Upper lobe of left lung (tissue), 6 donors: ENCODE results near the gene RNF2. TPM values are rescaled to one million over a fixed set of nuclear protein-coding genes. Genes with fewer than 3 reads are reported as not detected.
"Not testable (repeated sequence)": the region's sequence is repeated elsewhere in the genome, so short reads cannot be mapped to it uniquely, and the experiment has no call there.

ENCODE experiments used
- ATAC-seq, 2 donors: fragments of 200-7000 bp; cut with Tn5 transposase; one replicate each; pipeline ENCODE4 v1.9.1; 2022; ENCODE audit warnings: mild to moderate bottlenecking in 2 of 2, moderate library complexity in 2 of 2; ENCODE audit not compliant: low FRiP score in 2 of 2
- DNase-seq, 2 donors: peaks; one replicate each; pipeline ENCODE4 v3.0.0-alpha.2; 2019 to 2020
- H3K27ac ChIP-seq, 4 donors: fragments of 200-600 bp; sonication (generic); one replicate each; pipeline ENCODE4 v1.5.1; 2016 to 2019
- H3K27me3 ChIP-seq, 4 donors: fragments of 200-600 bp; sonication (generic); one replicate each; pipeline ENCODE4 v1.5.1; 2017 to 2019
- H3K36me3 ChIP-seq, 4 donors: fragments of 200-600 bp; sonication (generic); one replicate each; pipeline ENCODE4 v1.5.1; 2016 to 2019
- H3K4me1 ChIP-seq, 4 donors: fragments of 200-600 bp; sonication (generic); one replicate each; pipeline ENCODE4 v1.5.1; 2018 to 2019
- H3K4me3 ChIP-seq, 4 donors: fragments of 200-600 bp; sonication (generic); one replicate each; pipeline ENCODE4 v1.5.1; 2017 to 2019; ENCODE audit warnings: mild to moderate bottlenecking in 2 of 4, moderate library complexity in 1 of 4
- H3K9me3 ChIP-seq, 4 donors: fragments of 200-600 bp; sonication (generic); one replicate each; pipeline ENCODE4 v1.5.1; 2018 to 2019
- EP300 ChIP-seq, 4 donors: sonication (generic); formaldehyde crosslinking; IDR thresholded peaks; one replicate each; pipeline ENCODE4 v1.5.1; 2017; ENCODE audit warnings: antibody characterized with exemption in 4 of 4, control low read depth in 2 of 4
- POLR2A ChIP-seq, 4 donors: fragments of 450-650 bp; IDR thresholded peaks; one replicate each; pipeline ENCODE4 v1.5.1; 2016 to 2017; ENCODE audit warnings: antibody characterized with exemption in 4 of 4, mild to moderate bottlenecking in 2 of 4
- POLR2AphosphoS5 ChIP-seq, 2 donors: sonication (generic); formaldehyde crosslinking; IDR thresholded peaks; one replicate each; pipeline ENCODE4 v1.5.1; 2017; ENCODE audit warnings: antibody characterized with exemption in 2 of 2
- WGBS, 2 donors: methylation state at CpG; one replicate each; pipeline ENCODE4 v1.1.5; 2017 to 2018; 5-methylcytosine and 5-hydroxymethylcytosine counted together
- total RNA-seq, 6 donors: library from RNA; depleted of rRNA in 4 of 6; stranded (reverse); fragments of >200 nt in 4 of 6; gene quantifications; one replicate each; pipeline versions ENCODE4 v1.1.0 to v1.2.1, GENCODE V29; 2016 to 2021
- TF ChIP-seq, protein P1 (sequence below), 6 experiments: fragments of 450-650 bp in 4 of 6; fragments of 200-600 bp in 2 of 6; sonication (generic) in 2 of 6; IDR thresholded peaks; one replicate each; pipeline ENCODE4 v1.5.1; 2016 to 2019; ENCODE audit warnings: antibody characterized with exemption in 6 of 6
- donor health status: DM: no; HTN: no; CAD: no; lungs with moderate emphysema.
- donor health status: DM: no; HTN: yes; CAD: no; lungs with severe emphysema.

The RNF2 gene
- total RNA-seq, 6 donors from 2014 or later: 4.2 to 17.8 (median 12.1) TPM

DNA sequence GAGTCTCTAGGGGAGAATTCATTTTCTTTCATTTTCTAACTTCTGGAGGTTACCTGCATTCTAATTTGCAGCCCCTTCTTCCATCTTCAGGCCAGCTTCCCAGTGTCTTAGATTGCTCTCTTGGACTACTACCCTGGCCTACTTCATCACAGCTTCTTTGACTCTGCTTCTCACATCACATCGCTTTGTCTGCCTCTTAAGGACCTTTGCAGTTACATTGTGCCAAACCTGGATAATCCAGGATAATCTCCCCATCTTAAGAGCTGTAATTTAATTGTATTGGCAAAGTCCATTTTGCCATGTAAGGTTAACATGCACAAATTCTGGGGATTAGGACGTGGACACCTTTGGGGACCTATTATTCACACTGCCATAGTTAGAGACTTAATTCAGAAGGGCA, 18.4 kb downstream of the RNF2 start:
- Histone ChIP-seq H3K27me3 (no peaks in the 10 kb centered on the region), H3K4me1 (peaks cover 0 to 33% (median 14%) of the 10 kb centered on the region in 4 donors), H3K4me3 (no peak overlapping the region), H3K36me3 (no peaks in the 10 kb centered on the region), H3K9me3 (no peaks in the 10 kb centered on the region), H3K27ac (no peak overlapping the region)
- 96 to 100% methylated on average over 2 of the region's 2 CpGs for WGBS, 2 donors
- TF ChIP-seq EP300 (IDR thresholded peaks at IDR 0.05) (no peak), POLR2AphosphoS5 (IDR thresholded peaks at IDR 0.05) (no peak), POLR2A (IDR thresholded peaks at IDR 0.05) (no peak)
- TF ChIP-seq, protein P1, sequence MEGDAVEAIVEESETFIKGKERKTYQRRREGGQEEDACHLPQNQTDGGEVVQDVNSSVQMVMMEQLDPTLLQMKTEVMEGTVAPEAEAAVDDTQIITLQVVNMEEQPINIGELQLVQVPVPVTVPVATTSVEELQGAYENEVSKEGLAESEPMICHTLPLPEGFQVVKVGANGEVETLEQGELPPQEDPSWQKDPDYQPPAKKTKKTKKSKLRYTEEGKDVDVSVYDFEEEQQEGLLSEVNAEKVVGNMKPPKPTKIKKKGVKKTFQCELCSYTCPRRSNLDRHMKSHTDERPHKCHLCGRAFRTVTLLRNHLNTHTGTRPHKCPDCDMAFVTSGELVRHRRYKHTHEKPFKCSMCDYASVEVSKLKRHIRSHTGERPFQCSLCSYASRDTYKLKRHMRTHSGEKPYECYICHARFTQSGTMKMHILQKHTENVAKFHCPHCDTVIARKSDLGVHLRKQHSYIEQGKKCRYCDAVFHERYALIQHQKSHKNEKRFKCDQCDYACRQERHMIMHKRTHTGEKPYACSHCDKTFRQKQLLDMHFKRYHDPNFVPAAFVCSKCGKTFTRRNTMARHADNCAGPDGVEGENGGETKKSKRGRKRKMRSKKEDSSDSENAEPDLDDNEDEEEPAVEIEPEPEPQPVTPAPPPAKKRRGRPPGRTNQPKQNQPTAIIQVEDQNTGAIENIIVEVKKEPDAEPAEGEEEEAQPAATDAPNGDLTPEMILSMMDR (IDR thresholded peaks at IDR 0.05): no peak
- ATAC-seq (no peak), DNase-seq (no peak)

DNA sequence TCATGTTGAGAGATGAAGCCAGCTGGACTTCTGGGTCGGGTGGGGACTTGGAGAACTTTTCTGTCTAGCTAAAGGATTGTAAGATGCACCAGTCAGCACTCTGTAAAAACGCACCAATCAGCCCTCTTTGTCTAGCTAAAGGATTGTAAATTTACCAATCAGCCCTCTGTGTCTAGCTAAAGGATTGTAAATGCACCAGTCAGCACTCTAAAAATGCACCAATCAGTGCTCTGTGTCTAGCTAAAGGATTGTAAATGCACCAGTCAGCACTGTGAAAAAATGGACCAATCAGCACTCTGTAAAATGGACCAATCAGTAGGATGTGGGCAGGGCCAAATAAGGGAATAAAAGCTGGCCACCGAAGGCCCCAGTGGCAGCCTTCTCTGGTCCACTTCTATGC, 19.6 kb downstream of the RNF2 start:
- not testable (repeated sequence) for DNase-seq, H3K36me3 ChIP-seq, H3K27ac ChIP-seq, H3K27me3 ChIP-seq, H3K9me3 ChIP-seq, ATAC-seq, H3K4me3 ChIP-seq
- peaks cover 0 to 27% (median 8%) of the 10 kb centered on the region in 4 donors for H3K4me1 ChIP-seq
- WGBS, 2 donors: 88 to 98% methylated on average over 3 of the region's 3 CpGs

DNA sequence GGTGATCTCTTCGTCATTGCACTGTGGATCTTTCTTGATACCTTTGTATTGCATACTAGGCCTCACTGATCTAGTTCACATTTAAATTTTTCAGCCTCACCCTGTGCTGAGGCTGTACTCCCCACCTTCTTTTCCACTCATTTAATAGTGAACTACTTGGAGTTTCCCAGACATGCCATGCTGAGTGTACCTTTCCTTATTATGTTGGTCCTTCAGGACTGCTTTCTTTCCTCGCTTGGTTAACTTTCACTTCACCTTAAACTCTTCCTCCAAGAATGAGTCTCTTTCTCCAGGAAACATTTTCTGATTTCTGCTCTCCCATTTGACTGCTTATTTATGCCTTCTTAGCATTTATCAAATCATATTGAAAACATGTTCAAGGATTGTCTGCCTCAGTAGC, 20.8 kb downstream of the RNF2 start:
- TF ChIP-seq POLR2AphosphoS5 (IDR thresholded peaks at IDR 0.05): no peak
- TF ChIP-seq, protein P1 (IDR thresholded peaks at IDR 0.05): no peak
- no peak for TF ChIP-seq POLR2A (IDR thresholded peaks at IDR 0.05)
- TF ChIP-seq EP300 (IDR thresholded peaks at IDR 0.05): no peak
- Histone ChIP-seq H3K36me3 (no peaks in the 10 kb centered on the region), H3K27ac (no peak overlapping the region), H3K27me3 (no peaks in the 10 kb centered on the region), H3K4me3 (no peak overlapping the region), H3K9me3 (no peaks in the 10 kb centered on the region), H3K4me1 (peaks cover 0 to 20% (median 6%) of the 10 kb centered on the region in 4 donors)
- 93 to 98% methylated on average over 2 of the region's 2 CpGs for WGBS, 2 donors
- ATAC-seq (no peak), DNase-seq (no peak)

DNA sequence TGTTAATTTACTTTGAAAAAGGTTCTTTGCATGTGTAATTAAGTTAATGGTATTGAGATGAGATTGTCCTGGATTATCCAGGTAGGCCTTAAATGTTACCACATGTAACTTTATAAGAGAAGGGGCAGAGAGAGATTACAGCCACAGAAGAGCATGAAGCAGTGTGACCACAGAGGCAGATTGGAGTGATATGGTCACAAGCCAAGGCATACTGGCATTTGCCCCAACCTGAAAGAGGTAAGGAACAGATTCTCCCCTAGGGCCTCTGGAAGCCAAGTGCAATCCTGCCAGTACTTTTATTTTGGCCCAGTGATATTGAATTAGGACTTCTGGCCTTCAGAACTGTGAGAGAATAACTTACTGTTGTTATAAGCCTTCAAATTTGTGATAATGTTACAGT, 23.0 kb downstream of the RNF2 start:
- H3K4me3 ChIP-seq: no peak overlapping the region
- peaks cover 0 to 2% (median 0%) of the 10 kb centered on the region in 4 donors for H3K4me1 ChIP-seq
- no peaks in the 10 kb centered on the region for H3K27me3 ChIP-seq
- ATAC-seq: no peak
- DNase-seq: no peak
- no peaks in the 10 kb centered on the region for H3K36me3 ChIP-seq
- no peak overlapping the region for H3K27ac ChIP-seq
- TF ChIP-seq EP300 (IDR thresholded peaks at IDR 0.05): no peak
- no peak for TF ChIP-seq POLR2A (IDR thresholded peaks at IDR 0.05)
- TF ChIP-seq POLR2AphosphoS5 (IDR thresholded peaks at IDR 0.05): no peak
- TF ChIP-seq, protein P1 (IDR thresholded peaks at IDR 0.05): no peak
- no peaks in the 10 kb centered on the region for H3K9me3 ChIP-seq

DNA sequence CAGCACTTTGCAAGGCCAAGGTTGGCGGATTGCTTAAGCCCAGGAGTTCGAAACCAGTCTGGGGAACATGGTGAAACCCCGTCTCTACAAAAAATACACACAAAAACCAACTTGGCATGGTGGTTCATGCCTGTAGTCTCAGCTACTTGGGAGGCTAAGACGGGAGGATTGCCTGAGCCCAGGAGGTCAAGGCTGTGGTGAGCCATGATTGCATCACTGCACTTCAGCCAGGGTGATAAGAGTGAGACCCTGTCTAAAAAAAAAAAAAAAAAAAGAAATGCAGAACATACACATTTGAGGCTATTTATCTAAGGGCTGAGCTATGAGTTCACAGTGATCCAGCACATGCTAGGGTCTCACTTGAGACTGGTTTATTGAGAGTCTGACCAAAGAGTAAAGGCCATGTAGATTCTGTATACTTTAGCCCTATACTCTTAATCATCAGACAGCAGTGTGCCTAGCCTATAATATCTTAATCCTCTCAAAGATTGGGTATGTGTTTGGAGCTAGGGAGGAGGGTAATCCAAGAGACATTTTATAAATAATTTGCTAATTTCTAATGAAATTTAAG, 23.9 kb downstream of the RNF2 start:
- 77 to 92% methylated on average over 4 of the region's 4 CpGs for WGBS, 2 donors
- no peaks in the 10 kb centered on the region for H3K9me3 ChIP-seq
- H3K27ac ChIP-seq: no peak overlapping the region

More for the DNA sequence above, 23.9 kb downstream of the RNF2 start:
- no peaks in the 10 kb centered on the region for H3K4me1 ChIP-seq
- DNase-seq: no peak
- H3K36me3 ChIP-seq: no peaks in the 10 kb centered on the region
- H3K27me3 ChIP-seq: no peaks in the 10 kb centered on the region
- no peak overlapping the region for H3K4me3 ChIP-seq
- ATAC-seq: no peak
- TF ChIP-seq POLR2AphosphoS5 (IDR thresholded peaks at IDR 0.05): no peak
- no peak for TF ChIP-seq POLR2A (IDR thresholded peaks at IDR 0.05)
- TF ChIP-seq EP300 (IDR thresholded peaks at IDR 0.05): no peak
- TF ChIP-seq, protein P1 (IDR thresholded peaks at IDR 0.05): no peak
